Neural crest cell (in vitro differentiated cells): ENCODE data around the gene OR7A17. TPM values are rescaled to one million over a fixed set of nuclear protein-coding genes. Genes with fewer than 3 reads are reported as not detected.

Experiments used
- DNase-seq: peaks from one replicate; pipeline ENCODE4 v3.0.0; 2021; ENCODE audit warnings: low read depth, mixed read lengths, low spot score
- H3K27ac Mint-ChIP-seq: one replicate; pipeline ENCODE4 v1.8.0; 2021; ENCODE audit warnings: mild to moderate bottlenecking, mixed read lengths; ENCODE audit not compliant: unreplicated experiment
- H3K27me3 Mint-ChIP-seq: 2 replicates; pipeline ENCODE4 v1.8.0; 2021; ENCODE audit warnings: low read depth, mild to moderate bottlenecking, mixed read lengths
- H3K36me3 Mint-ChIP-seq: 2 replicates; pipeline ENCODE4 v1.8.0; 2021; ENCODE audit warnings: low read depth, mild to moderate bottlenecking, mixed read lengths
- H3K4me1 Mint-ChIP-seq: 2 replicates; pipeline ENCODE4 v1.8.0; 2021; ENCODE audit warnings: mixed read lengths
- H3K4me3 Mint-ChIP-seq: one replicate; pipeline ENCODE4 v1.8.0; 2021; ENCODE audit warnings: mild to moderate bottlenecking, mixed read lengths
- H3K9me3 Mint-ChIP-seq: 2 replicates; pipeline ENCODE4 v1.8.0; 2021; ENCODE audit warnings: mixed read lengths
- CTCF ChIP-seq: fragments of 200-600 bp; sonication (generic); conservative IDR thresholded peaks from 2 replicates; pipeline ENCODE4 v1.5.0; 2021; ENCODE audit warnings: antibody characterized with exemption, mild to moderate bottlenecking
- total RNA-seq: library from RNA; stranded (reverse); gene quantifications from 2 replicates; pipeline ENCODE4 v1.2.1, GENCODE V29; 2021

The OR7A17 gene
- total RNA-seq, 1 donor from 2014 or later: not detected

GRCh38 chr19:14901675-14902260 is 15.8 kb upstream of the OR7A17 start:
- no peak for TF ChIP-seq CTCF
- no peak overlapping the region for H3K27ac Mint-ChIP-seq
- no peak for DNase-seq
- H3K4me3 Mint-ChIP-seq: no peak overlapping the region
- no peaks in the 10 kb centered on the region for H3K4me1 Mint-ChIP-seq
- peaks cover 75% of the 10 kb centered on the region for H3K27me3 Mint-ChIP-seq
- no peaks in the 10 kb centered on the region for H3K9me3 Mint-ChIP-seq
- H3K36me3 Mint-ChIP-seq: no peaks in the 10 kb centered on the region

- Mint-ChIP-seq H3K27ac (no peak overlapping the region), H3K36me3 (no peaks in the 10 kb centered on the region), H3K4me3 (no peak overlapping the region), H3K27me3 (peaks cover 68% of the 10 kb centered on the region), H3K4me1 (peaks cover 4% of the 10 kb centered on the region), H3K9me3 (no peaks in the 10 kb centered on the region)
- DNase-seq: no peak
- TF ChIP-seq CTCF: no peak
Measured at GRCh38 chr19:14890643-14891379, 4.9 kb upstream of the OR7A17 start.

GRCh38 chr19:14889994-14890642 is 4.2 kb upstream of the OR7A17 start:
- no peak for DNase-seq
- Mint-ChIP-seq H3K9me3 (no peaks in the 10 kb centered on the region), H3K4me3 (no peak overlapping the region), H3K27ac (no peak overlapping the region), H3K4me1 (peaks cover 4% of the 10 kb centered on the region), H3K36me3 (no peaks in the 10 kb centered on the region), H3K27me3 (peaks cover 68% of the 10 kb centered on the region)
- TF ChIP-seq CTCF: no peak

- no peak overlapping the region for H3K4me3 Mint-ChIP-seq
- no peaks in the 10 kb centered on the region for H3K4me1 Mint-ChIP-seq
- no peaks in the 10 kb centered on the region for H3K36me3 Mint-ChIP-seq
- peaks cover 51% of the 10 kb centered on the region for H3K27me3 Mint-ChIP-seq
- H3K9me3 Mint-ChIP-seq: peaks cover 12% of the 10 kb centered on the region
- no peak for DNase-seq
- peak; percentile 60 for TF ChIP-seq CTCF
- no peak overlapping the region for H3K27ac Mint-ChIP-seq
Measured at GRCh38 chr19:14871619-14872230, 14.2 kb downstream of the OR7A17 start.

GRCh38 chr19:14868497-14868896 is 17.4 kb downstream of the OR7A17 start:
- H3K27me3 Mint-ChIP-seq: peaks cover 48% of the 10 kb centered on the region
- peaks cover 12% of the 10 kb centered on the region for H3K9me3 Mint-ChIP-seq
- no peak overlapping the region for H3K4me3 Mint-ChIP-seq
- H3K36me3 Mint-ChIP-seq: no peaks in the 10 kb centered on the region
- TF ChIP-seq CTCF: no peak
- no peak overlapping the region for H3K27ac Mint-ChIP-seq
- DNase-seq: no peak
- H3K4me1 Mint-ChIP-seq: no peaks in the 10 kb centered on the region
